HepG2 (cell line): ENCODE results near the gene UNCX. TPM values are rescaled to one million over a fixed set of nuclear protein-coding genes. Genes with fewer than 3 reads are reported as not detected.

Experiments used
- ATAC-seq: fragments of 200-7000 bp; cut with Tn5 transposase; 3 replicates; pipeline ENCODE4 v1.9.1; 2020; ENCODE audit warnings: mild to moderate bottlenecking, moderate library complexity
- BruUV-seq: library from RNA; stranded (reverse); fragments of 400-500 nt; replicated peaks from 2 replicates; lab custom pipeline; 2021; lab: Mats Ljungman, UMichigan
- CTCF ChIA-PET: fragments of 300-600 bp; formaldehyde crosslinking; extraction: SDS; loops from one replicate; lab custom pipeline; 2021; ENCODE audit warnings: low total read pairs, inconsistent platforms, low intra/inter-chr PET ratio; lab: Yijun Ruan, JAX
- POLR2A ChIA-PET: fragments of 350-600 bp; sonication (Branson Sonifier 250); formaldehyde crosslinking; loops from one replicate; lab custom pipeline; 2020; ENCODE audit warnings: antibody characterized with exemption, inconsistent platforms; lab: Yijun Ruan, JAX
- DNase-seq: peaks from one replicate; pipeline ENCODE4 v3.0.0-alpha.2; 2015; ENCODE audit warnings: low spot score
- FAIRE-seq: peaks from 3 replicates; lab custom pipeline; 2011; peaks lifted over from hg19 to GRCh38; lab: Jason Lieb, UNC
- H2AFZ ChIP-seq: one replicate; pipeline ENCODE4 v1.6.1; 2011; ENCODE audit warnings: low read length, inconsistent platforms
- H3K27ac ChIP-seq: fragments of 300-600 bp; 3 replicates; pipeline ENCODE4 v1.8.0; 2011; ENCODE audit warnings: mixed run types, mild to moderate bottlenecking, mixed read lengths, low read length, inconsistent platforms; ENCODE audit not compliant: insufficient read depth; ENCODE audit errors: extremely low read length
- H3K27me3 ChIP-seq, 2 experiments: fragments of 200-600 bp in 1 of 2; 2 replicates in 1 of 2; 3 replicates in 1 of 2; pipeline versions ENCODE4 v1.6.0 to v1.8.0; 2011; ENCODE audit warnings: low read length in 2 of 2, mild to moderate bottlenecking in 2 of 2, moderate library complexity in 2 of 2, inconsistent platforms in 1 of 2; ENCODE audit not compliant: insufficient read depth in 2 of 2, control insufficient read depth in 1 of 2
- H3K36me3 ChIP-seq, 2 experiments: fragments of 200-600 bp in 1 of 2; replicated peaks in 1 of 2; 2 replicates in 1 of 2; 3 replicates in 1 of 2; pipeline versions ENCODE4 v1.5.1 to v1.8.0; 2011; ENCODE audit warnings: low read length in 2 of 2, inconsistent platforms in 1 of 2; ENCODE audit not compliant: insufficient read depth in 2 of 2, control insufficient read depth in 1 of 2
- H3K4me1 ChIP-seq: 2 replicates; pipeline ENCODE4 v1.5.1; 2012; ENCODE audit warnings: low read length, inconsistent platforms; ENCODE audit not compliant: insufficient read depth
- H3K4me2 ChIP-seq: 2 replicates; pipeline ENCODE4 v1.6.0; 2011; ENCODE audit warnings: low read depth, low read length, inconsistent platforms
- H3K4me3 ChIP-seq, 3 experiments: fragments of 200-600 bp in 1 of 3; sonication (generic), shearing (Covaris generic) in 1 of 3; replicated peaks in 1 of 3; 2 replicates each; pipeline ENCODE4 v1.5.1; 2011 to 2016; ENCODE audit warnings: low read length in 3 of 3, inconsistent platforms in 2 of 3, low read depth in 2 of 3, mild to moderate bottlenecking in 2 of 3, control low read depth in 1 of 3, mixed read lengths in 1 of 3; ENCODE audit not compliant: insufficient read depth in 1 of 3
- H3K79me2 ChIP-seq: one replicate; pipeline ENCODE4 v1.6.1; 2011; ENCODE audit warnings: low read length, inconsistent platforms; ENCODE audit not compliant: insufficient read depth
- H3K9ac ChIP-seq: 2 replicates; pipeline ENCODE4 v1.6.0; 2011; ENCODE audit warnings: mild to moderate bottlenecking, low read depth, low read length, inconsistent platforms; ENCODE audit not compliant: insufficient read depth
- H3K9me3 ChIP-seq: 2 replicates; pipeline ENCODE4 v1.5.1; 2012; ENCODE audit warnings: mild to moderate bottlenecking, low read length
- H4K20me1 ChIP-seq: 2 replicates; pipeline ENCODE4 v1.6.0; 2011; ENCODE audit warnings: inconsistent platforms, mild to moderate bottlenecking, low read length, moderate library complexity; ENCODE audit not compliant: insufficient read depth
- DMTF1 ChIP-seq: sonication (generic); formaldehyde crosslinking; IDR thresholded peaks from 2 replicates; pipeline ENCODE4 v1.4.0; 2020; ENCODE audit warnings: mild to moderate bottlenecking, missing genetic modification reagents
- FOXA1 ChIP-seq, 2 experiments: fragments of 450-650 bp in 1 of 2; sonication (generic) in 1 of 2; formaldehyde crosslinking in 1 of 2; IDR thresholded peaks; 2 replicates each; pipeline versions ENCODE4 v1.4.0 to v1.6.1; 2016 to 2020; ENCODE audit warnings: missing genetic modification reagents in 1 of 2
- PITX1 ChIP-seq: sonication (generic); formaldehyde crosslinking; IDR thresholded peaks from 2 replicates; pipeline ENCODE4 v1.5.1; 2020; ENCODE audit warnings: mild to moderate bottlenecking, missing genetic modification reagents
- RFX3 ChIP-seq: IDR thresholded peaks from 2 replicates; pipeline ENCODE4 v1.6.1; 2016; ENCODE audit warnings: missing biosample characterization, missing genetic modification reagents
- SUZ12 ChIP-seq: fragments of 150-350 bp; IDR thresholded peaks from 2 replicates; pipeline ENCODE4 v1.6.1; 2014; ENCODE audit warnings: low read depth, low read length
- ZFP82 ChIP-seq: sonication (generic); formaldehyde crosslinking; IDR thresholded peaks from 2 replicates; pipeline ENCODE4 v1.5.1; 2020; ENCODE audit warnings: mild to moderate bottlenecking, missing genetic modification reagents, borderline replicate concordance
- ZNF580 ChIP-seq: IDR thresholded peaks from 2 replicates; pipeline ENCODE4 v1.6.1; 2016; ENCODE audit warnings: low read depth, borderline replicate concordance
- ZNF782 ChIP-seq: sonication (generic); formaldehyde crosslinking; IDR thresholded peaks from 2 replicates; pipeline ENCODE4 v1.4.0; 2020; ENCODE audit warnings: missing genetic modification reagents, mild to moderate bottlenecking, borderline replicate concordance
- WGBS: methylation state at CpG from one replicate; pipeline ENCODE4 v1.1.6; 2017; ENCODE audit warnings: low lambda C conversion rate; 5-methylcytosine and 5-hydroxymethylcytosine counted together
- in situ Hi-C: cut with HindIII; loops from 2 replicates; pipeline ENCODE4 v1.10.0; 2017; ENCODE audit warnings: low pct_unique_long_range_greater_than_20kb; ENCODE audit not compliant: extremely low pct_ligation_motif_present
- intact Hi-C: fragments of 100-400 bp; cut with micrococcal nuclease; formaldehyde crosslinking; loops from one replicate; pipeline ENCODE4 v1.10.0; 2022; ENCODE audit not compliant: unreplicated experiment
- polyA plus RNA-seq, 8 experiments: library from polyadenylated mRNA; depleted of rRNA in 3 of 8; stranded (reverse) in 7 of 8; unstranded in 1 of 8; fragments of >200 nt; fragmentation: Illumina TruSeq in 4 of 8; extraction: Trizol in 4 of 8; gene quantifications; 2 replicates each; pipeline versions ENCODE4 v1.2.1 to v1.2.3, GENCODE V29; 2011 to 2016; ENCODE audit warnings: low read depth in 4 of 8, missing spikeins in 1 of 8, mixed read lengths in 1 of 8; ENCODE audit not compliant: insufficient read depth in 1 of 8
- total RNA-seq, 5 experiments: library from RNA; depleted of rRNA; stranded (reverse); fragments of >200 nt; fragmentation: Illumina TruSeq; extraction: Trizol; gene quantifications; 2 replicates each; pipeline ENCODE4 v1.2.3, GENCODE V29; 2016; ENCODE audit warnings: low read depth in 1 of 5

UNCX gene
- total and polyA plus RNA-seq, 2 of the 13 experiments (the other 11 are each of a cell fraction or from before 2014, with no cell fraction given), result not detected

- TF ChIP-seq FOXA1 (IDR thresholded peaks at IDR 0.05) (no peak), FOXA1 (CRISPR knock-in tag; IDR thresholded peaks at IDR 0.05) (no peak), ZNF782 (CRISPR knock-in tag) (no peak), DMTF1 (CRISPR knock-in tag) (no peak), PITX1 (CRISPR knock-in tag) (no peak), SUZ12 (no peak)
Measured at GRCh38 chr7:1269336-1269890, 36.7 kb downstream of the UNCX start (continued).

- Histone ChIP-seq H2AFZ (no peak overlapping the region), H3K9me3 (no peaks in the 10 kb centered on the region; the same call in 1 of the 2 replicates), H3K4me2 (no peak overlapping the region), H3K79me2 (no peaks in the 10 kb centered on the region), H3K36me3 (no peaks in the 10 kb centered on the region), H3K4me3 (no peak overlapping the region), H3K9ac (no peak overlapping the region), H3K27ac (no peak overlapping the region), H4K20me1 (no peaks in the 10 kb centered on the region), H3K27me3 (peaks cover 9 to 65% of the 10 kb centered on the region in 2 experiments; a peak in 3 of 5 replicates), H3K4me1 (no peaks in the 10 kb centered on the region)
- in situ Hi-C loops (no loop called here), intact Hi-C loops (no loop called here)
- no TSS peak for BruUV-seq
- CTCF ChIA-PET, result no interaction called here
- TF ChIP-seq ZNF580, result no peak
- no peak for TF ChIP-seq ZFP82
- no peak for TF ChIP-seq RFX3 (CRISPR knock-in tag)
- 9% methylated on average over 5 of the region's 12 CpGs for WGBS
- FAIRE-seq (no peak), DNase-seq (no peak), ATAC-seq (no peak; the same call in 2 of the 3 replicates)
- POLR2A ChIA-PET, result no interaction called here
Measured at GRCh38 chr7:1270181-1270580, 37.5 kb downstream of the UNCX start.
